HL-60/S4 (cell line): Measurements from ENCODE around the gene PLA2G2E.

Source experiments
- in situ Hi-C: fragments of 300-500 bp; cut with MboI; formaldehyde crosslinking; loops from 2 replicates; pipeline ENCODE4 v1.14.3; 2022; ENCODE audit warnings: low sequenced_read_pairs

Gene PLA2G2E

GRCh38 chr1:19934336-19934735, 10.9 kb upstream of the PLA2G2E start:
- in situ Hi-C loops: no loop called here

DNA sequence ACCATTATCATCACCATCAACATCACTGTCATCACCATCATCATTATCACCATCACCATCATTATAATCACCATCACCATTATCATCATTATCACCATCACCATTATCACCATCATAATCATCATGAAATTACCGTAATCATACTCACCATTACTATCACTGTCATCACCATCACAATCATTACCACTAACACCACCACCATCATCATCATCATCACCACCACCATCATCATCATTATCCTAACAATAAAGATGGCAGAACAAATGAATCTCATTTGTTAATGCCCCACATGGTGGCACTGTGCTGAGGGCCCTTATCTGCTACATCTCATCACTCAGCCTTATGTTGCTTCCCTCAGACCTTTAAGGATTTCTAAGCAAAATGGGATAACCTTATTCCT, 9.4 kb upstream of the PLA2G2E start:
- in situ Hi-C loops: no loop called here

- in situ Hi-C loops: loop anchor here (10.0 kb wide), 1 partner anchor 568 kb away; no protein-coding TSS in a partner anchor
These were observed 3.7 kb upstream of the PLA2G2E start for GRCh38 chr1:19927130-19927421.

GRCh38 chr1:19926296-19927129, 3.1 kb upstream of the PLA2G2E start:
- in situ Hi-C loops: loop anchor here (10.0 kb wide), 1 partner anchor 568 kb away; no protein-coding TSS in a partner anchor

- in situ Hi-C loops: loop anchor here (10.0 kb wide), 1 partner anchor 569 kb away; no protein-coding TSS in a partner anchor
These were observed 2.1 kb upstream of the PLA2G2E start for GRCh38 chr1:19925342-19926070.

DNA sequence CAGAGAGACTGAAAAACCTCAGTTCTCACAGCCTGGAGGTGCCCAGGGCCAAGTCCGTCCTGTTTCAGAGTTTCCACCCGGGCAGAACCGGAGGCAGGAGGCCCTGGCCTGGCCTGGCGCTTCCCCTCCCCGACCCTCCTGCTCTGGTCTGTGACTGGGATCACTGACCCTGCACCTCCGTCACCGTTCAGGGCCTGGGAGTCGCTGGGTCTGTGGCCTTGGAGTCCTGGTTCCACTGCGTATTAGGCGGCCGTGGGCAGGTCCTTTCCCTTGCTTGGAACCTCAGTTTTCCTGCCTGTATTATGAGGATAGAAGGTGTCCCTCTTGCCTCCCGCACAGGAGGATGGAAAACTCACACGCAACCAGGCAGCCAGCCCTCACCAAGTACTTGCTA, 533 bp upstream of the PLA2G2E start:
- in situ Hi-C loops: loop anchor here (10.0 to 25.0 kb wide), 2 partner anchors 571 to 713 kb away; partner anchors contain the start of gene PINK1

DNA sequence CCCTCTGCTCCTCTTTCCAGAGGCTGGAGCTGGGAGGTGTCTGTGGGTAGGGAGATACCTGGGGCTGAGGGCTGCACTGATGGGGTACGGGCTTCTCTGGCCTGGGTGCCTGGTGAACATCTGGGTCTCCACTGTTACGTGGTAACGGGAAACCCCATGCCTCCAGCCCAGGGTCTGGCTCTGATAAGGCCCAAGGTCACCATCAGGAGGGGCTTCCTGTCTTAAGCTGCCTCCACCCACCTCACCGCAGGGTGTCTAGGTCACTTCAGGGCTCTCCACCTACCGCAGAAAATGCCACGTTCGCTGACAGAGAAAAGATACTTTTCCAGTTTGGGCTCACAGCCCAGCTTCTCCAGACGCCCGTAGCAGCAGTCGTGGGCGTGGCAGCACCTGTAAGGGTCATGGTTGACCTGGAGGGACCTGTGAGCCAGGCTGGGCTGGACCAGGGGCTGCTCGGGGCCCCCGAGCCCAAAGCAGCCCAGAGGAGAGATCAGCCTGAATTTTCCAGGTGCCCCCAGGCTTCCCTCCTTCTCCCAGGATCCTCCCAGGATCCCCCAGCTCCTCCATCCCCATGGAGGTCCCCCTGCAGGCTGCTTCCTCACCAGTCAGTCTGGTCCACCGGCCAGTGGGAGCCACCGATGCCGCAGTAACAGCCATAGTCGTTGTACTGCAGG, 1.3 kb downstream of the PLA2G2E start:
- in situ Hi-C loops: loop anchor here (10.0 to 25.0 kb wide), 2 partner anchors 573 to 715 kb away; partner anchors contain the start of gene PINK1

- in situ Hi-C loops: loop anchor here (10.0 to 25.0 kb wide), 2 partner anchors 573 to 716 kb away; partner anchors contain the start of gene PINK1
These were observed 2.1 kb downstream of the PLA2G2E start for GRCh38 chr1:19921310-19921709.

GRCh38 chr1:19920132-19920710, 3.2 kb downstream of the PLA2G2E start:
- in situ Hi-C loops: loop anchor here (10.0 to 25.0 kb wide), 2 partner anchors 575 to 717 kb away; partner anchors contain the start of gene PINK1

GRCh38 chr1:19918057-19918456, 5.4 kb downstream of the PLA2G2E start:
- in situ Hi-C loops: loop anchor here (25.0 kb wide), 1 partner anchor 719 kb away; the partner anchor contains the start of gene PINK1

DNA sequence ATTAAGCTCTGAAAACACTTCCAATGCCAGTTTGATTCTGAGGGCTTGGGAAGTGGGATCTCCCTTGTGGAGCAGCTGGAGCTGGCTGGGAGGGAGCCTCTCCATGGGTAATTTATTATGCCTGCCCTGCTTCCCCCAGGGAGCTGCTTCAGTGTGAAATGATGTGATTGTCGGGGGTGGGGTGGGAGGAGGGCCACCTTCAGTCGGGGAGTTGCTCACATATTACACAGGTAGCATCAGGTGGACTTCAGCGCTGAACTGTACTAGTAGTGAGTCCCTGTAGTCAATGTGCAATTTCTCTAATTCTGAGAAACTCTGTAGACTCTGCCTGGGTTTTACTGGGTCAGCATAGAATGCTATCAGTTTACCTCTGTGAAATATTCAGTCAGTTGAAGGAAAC, 12.8 kb downstream of the PLA2G2E start:
- in situ Hi-C loops: loop anchor here (25.0 kb wide), 1 partner anchor 727 kb away; the partner anchor contains the start of gene PINK1

- in situ Hi-C loops: loop anchor here (25.0 kb wide), 1 partner anchor 727 kb away; the partner anchor contains the start of gene PINK1
These were observed 13.4 kb downstream of the PLA2G2E start for GRCh38 chr1:19909971-19910370.

- in situ Hi-C loops: loop anchor here (25.0 kb wide), 1 partner anchor 728 kb away; the partner anchor contains the start of gene PINK1
These were observed 14.0 kb downstream of the PLA2G2E start for GRCh38 chr1:19909392-19909791.

- in situ Hi-C loops: loop anchor here (25.0 kb wide), 1 partner anchor 730 kb away; the partner anchor contains the start of gene PINK1
These were observed 16.0 kb downstream of the PLA2G2E start for GRCh38 chr1:19907456-19907855.

DNA sequence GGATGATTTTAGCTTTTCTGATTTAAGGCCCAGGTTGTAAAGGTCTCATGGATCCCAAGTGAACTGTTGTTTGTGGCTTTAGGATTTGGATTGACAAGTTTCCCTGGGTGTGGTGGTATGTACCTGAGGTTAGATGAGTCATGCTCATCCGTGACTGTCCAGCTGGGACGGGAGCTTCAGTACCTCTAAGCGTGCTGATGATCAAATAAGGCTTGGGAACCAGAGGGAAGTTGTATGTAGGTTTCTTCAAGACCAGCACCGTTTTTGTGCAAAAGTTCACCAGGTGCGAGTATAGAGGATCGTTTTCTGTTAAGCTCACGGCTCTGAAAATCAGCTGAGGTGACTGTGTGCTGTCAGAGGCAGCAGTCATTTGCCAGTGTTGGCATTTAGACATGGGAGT, 19.8 kb downstream of the PLA2G2E start:
- in situ Hi-C loops: loop anchor here (25.0 kb wide), 1 partner anchor 734 kb away; the partner anchor contains the start of gene PINK1

DNA sequence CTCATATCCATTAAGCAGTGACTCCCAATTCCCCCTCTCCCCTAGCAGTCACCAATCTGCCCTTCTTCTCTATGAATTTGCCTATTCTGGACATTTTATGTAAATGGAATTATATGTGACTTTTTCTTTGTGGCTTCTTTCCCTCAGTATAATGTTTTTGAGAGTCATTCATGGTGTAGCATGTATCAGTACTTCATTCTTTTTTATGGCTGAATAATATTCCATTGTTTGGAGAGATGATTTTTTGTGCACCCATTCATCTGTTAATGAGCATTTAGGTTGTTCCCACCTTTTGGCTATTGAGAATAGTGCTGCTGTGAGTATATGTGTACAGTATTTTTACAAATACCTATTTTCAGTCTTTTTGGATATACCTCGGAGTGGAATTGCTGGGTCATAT, 21.8 kb downstream of the PLA2G2E start:
- in situ Hi-C loops: loop anchor here (25.0 kb wide), 1 partner anchor 736 kb away; the partner anchor contains the start of gene PINK1

DNA sequence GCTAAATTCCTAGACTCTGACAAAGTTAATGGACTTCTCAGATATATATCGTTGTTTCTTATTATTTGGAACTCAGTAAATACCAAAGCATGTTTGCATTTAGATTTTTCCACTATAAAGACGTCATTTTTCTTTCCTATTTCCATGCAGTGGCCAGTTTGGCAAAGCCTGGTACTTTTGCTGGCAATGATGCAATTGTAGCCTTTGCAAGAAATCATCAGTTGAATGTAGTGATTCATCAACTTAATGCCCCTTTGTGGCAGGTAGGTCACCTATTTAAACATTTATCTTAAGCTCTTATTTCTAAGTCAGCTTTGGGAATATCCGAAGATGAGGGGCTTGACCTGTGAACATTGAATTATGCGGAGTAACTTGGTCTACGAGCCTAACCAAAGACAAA, 29.2 kb downstream of the PLA2G2E start:
- in situ Hi-C loops: no loop called here

DNA sequence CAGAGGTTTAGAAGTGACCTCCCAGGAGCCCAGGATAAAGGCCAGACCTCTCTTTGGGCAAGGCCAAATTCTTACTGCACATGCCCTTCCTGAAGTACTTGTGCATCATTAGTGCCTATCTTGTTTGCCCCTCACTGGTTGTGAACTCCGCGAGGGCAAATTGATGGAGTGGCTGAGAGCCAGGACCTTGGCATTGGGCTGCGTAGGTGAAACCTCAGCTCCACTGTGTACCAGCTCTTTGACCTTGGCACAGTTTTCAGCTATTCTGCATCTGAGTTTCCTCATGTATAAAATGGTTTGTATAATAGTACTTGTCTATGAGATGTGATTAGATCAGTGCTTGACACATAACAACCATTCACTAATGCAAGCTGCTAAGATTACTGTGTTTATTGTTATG, 29.7 kb downstream of the PLA2G2E start:
- in situ Hi-C loops: no loop called here

DNA sequence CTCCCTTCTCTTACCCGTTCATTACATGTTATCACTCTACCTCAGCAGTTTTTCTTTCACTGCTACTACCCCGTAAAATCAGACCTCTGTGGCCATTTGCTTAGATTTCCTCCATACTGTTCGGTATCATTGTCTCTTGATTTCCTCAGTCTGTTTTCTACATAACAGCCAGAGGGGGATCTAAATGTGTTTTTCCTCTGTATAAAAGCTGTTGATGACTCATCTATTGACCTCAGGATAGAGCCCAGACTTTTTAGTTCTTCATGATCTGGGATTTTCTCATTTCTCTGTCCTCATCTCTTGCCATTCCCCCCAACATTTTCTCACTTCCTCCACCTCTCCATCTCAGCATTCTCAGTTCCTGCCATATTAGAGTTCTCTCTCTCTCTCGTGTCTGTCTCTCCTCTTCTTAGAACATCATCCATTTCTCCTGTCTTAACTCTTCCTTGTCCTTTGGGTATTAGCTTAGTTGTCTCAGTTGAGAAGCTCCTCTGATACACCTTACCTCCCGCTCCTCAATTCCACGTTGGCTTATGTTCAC, 30.7 kb downstream of the PLA2G2E start:
- in situ Hi-C loops: no loop called here

GRCh38 chr1:19892129-19892528, 31.3 kb downstream of the PLA2G2E start:
- in situ Hi-C loops: no loop called here
